Activated B cell treated with CpG ODN at 0.5 μM for 24 hours (primary cell): Measurements from ENCODE around the gene TTC7B. TPM values are rescaled to one million over a fixed set of nuclear protein-coding genes. Genes with fewer than 3 reads are reported as not detected.
"Not testable (repeated sequence)": the region's sequence is repeated elsewhere in the genome, so short reads cannot be mapped to it uniquely, and the experiment has no call there.

Source experiments
- ATAC-seq: fragments of 200-7000 bp; cut with Tn5 transposase; one replicate; pipeline ENCODE4 v1.10.0; 2021; ENCODE audit warnings: low read depth, mild to moderate bottlenecking, moderate library complexity
- CTCF ChIA-PET: fragments of 350-600 bp; sonication (Branson Sonifier 250); formaldehyde crosslinking; loops from one replicate; lab custom pipeline; 2021; ENCODE audit warnings: antibody characterized with exemption; lab: Charles Lee
- POLR2A ChIA-PET: fragments of 350-600 bp; sonication (Branson Sonifier 250); formaldehyde crosslinking; loops from one replicate; lab custom pipeline; 2021; ENCODE audit warnings: antibody characterized with exemption; lab: Charles Lee
- DNase-seq: peaks from one replicate; pipeline ENCODE4 v3.0.0; 2022
- H3K27ac Mint-ChIP-seq: one replicate; pipeline ENCODE4 v1.8.0; 2020; ENCODE audit warnings: mixed read lengths
- H3K27me3 Mint-ChIP-seq: one replicate; pipeline ENCODE4 v1.8.0; 2021; ENCODE audit warnings: mixed read lengths
- H3K36me3 Mint-ChIP-seq: one replicate; pipeline ENCODE4 v1.8.0; 2021; ENCODE audit warnings: low read depth, mixed read lengths
- H3K4me1 Mint-ChIP-seq: one replicate; pipeline ENCODE4 v1.8.0; 2021; ENCODE audit warnings: mixed read lengths
- H3K4me3 Mint-ChIP-seq: one replicate; pipeline ENCODE4 v1.8.0; 2020; ENCODE audit warnings: mild to moderate bottlenecking, mixed read lengths
- H3K9me3 Mint-ChIP-seq: one replicate; pipeline ENCODE4 v1.8.0; 2020; ENCODE audit warnings: mixed read lengths
- CTCF ChIP-seq: fragments of 200-600 bp; IDR thresholded peaks from one replicate; pipeline ENCODE4 v1.8.0; 2022; ENCODE audit warnings: antibody characterized with exemption, mild to moderate bottlenecking
- intact Hi-C: fragments of 100-400 bp; cut with micrococcal nuclease; formaldehyde crosslinking; loops from one replicate; pipeline ENCODE4 v1.15.1; 2024
- total RNA-seq: library from RNA; stranded (reverse); gene quantifications from 2 replicates; pipeline ENCODE4 v1.2.3, GENCODE V29; 2022

The TTC7B gene
- total RNA-seq: 1.9 and 2.5 TPM in 2 replicates

GRCh38 chr14:90815822-90816662 lies at the start of gene TTC7B:
TSS of gene TTC7B (minus strand) at chr14:90816430. CDS start at chr14:90816295, 135 bp downstream.
- peak; percentile 93 for ATAC-seq
- TF ChIP-seq CTCF: no peak
- CTCF ChIA-PET: interaction anchor here (0.8 to 1.6 kb wide), 2 partner anchors 11 to 118 kb away, joined by 4 to 5 read pairs; no protein-coding TSS in a partner anchor
- DNase-seq: peak; percentile 50
- POLR2A ChIA-PET: no interaction called here
- Mint-ChIP-seq H3K27ac (peak within 1 kb of the TSS; percentile 19), H3K27me3 (peaks cover 11% of the 10 kb centered on the region), H3K9me3 (no peaks in the 10 kb centered on the region), H3K36me3 (no peaks in the 10 kb centered on the region), H3K4me3 (peak within 1 kb of the TSS; percentile 69), H3K4me1 (no peaks in the 10 kb centered on the region)
- intact Hi-C loops: loop anchor here (1.0 to 2.0 kb wide), 2 partner anchors 57 to 417 kb away; no protein-coding TSS in a partner anchor

- Mint-ChIP-seq H3K4me1 (no peaks in the 10 kb centered on the region), H3K27me3 (no peaks in the 10 kb centered on the region), H3K36me3 (peaks cover 16% of the 10 kb centered on the region), H3K4me3 (no peak overlapping the region), H3K9me3 (no peaks in the 10 kb centered on the region), H3K27ac (no peak overlapping the region)
- ChIA-PET POLR2A (no interaction called here), CTCF (no interaction called here)
- intact Hi-C loops: no loop called here
- no peak for ATAC-seq
- no peak for TF ChIP-seq CTCF
- DNase-seq: no peak
Observed at GRCh38 chr14:90864741-90865140, 48.5 kb upstream of the TTC7B start.

GRCh38 chr14:90858511-90858910 lies 42.3 kb upstream of the TTC7B start:
- CTCF ChIA-PET: interaction anchor here (0.9 kb wide), 1 partner anchor 315 kb away, joined by 3 read pairs; no protein-coding TSS in a partner anchor
- no peak overlapping the region for H3K4me3 Mint-ChIP-seq
- no peak for ATAC-seq

GRCh38 chr14:90857866-90858265 lies 41.6 kb upstream of the TTC7B start:
- CTCF ChIA-PET: interaction anchor here (0.9 kb wide), 1 partner anchor 315 kb away, joined by 3 read pairs; no protein-coding TSS in a partner anchor

More at GRCh38 chr14:90858511-90858910, 42.3 kb upstream of the TTC7B start:
- no peak for DNase-seq
- Mint-ChIP-seq H3K27ac (no peak overlapping the region), H3K27me3 (no peaks in the 10 kb centered on the region), H3K36me3 (no peaks in the 10 kb centered on the region), H3K9me3 (no peaks in the 10 kb centered on the region), H3K4me1 (peaks cover 7% of the 10 kb centered on the region)
- no peak for TF ChIP-seq CTCF
- POLR2A ChIA-PET: no interaction called here
- intact Hi-C loops: no loop called here

GRCh38 chr14:90856115-90856514 lies 39.9 kb upstream of the TTC7B start:
- ATAC-seq: peak; percentile 77
- intact Hi-C loops, CTCF ChIA-PET, H3K4me1 Mint-ChIP-seq, H3K27ac Mint-ChIP-seq, H3K9me3 Mint-ChIP-seq, H3K36me3 Mint-ChIP-seq, DNase-seq, H3K27me3 Mint-ChIP-seq, H3K4me3 Mint-ChIP-seq: not testable (repeated sequence)
- POLR2A ChIA-PET: interaction anchor here (0.6 kb wide), 1 partner anchor 30 kb away, joined by 3 read pairs; no protein-coding TSS in a partner anchor

More at GRCh38 chr14:90857866-90858265, 41.6 kb upstream of the TTC7B start:
- no peaks in the 10 kb centered on the region for H3K9me3 Mint-ChIP-seq
- H3K4me1 Mint-ChIP-seq: peaks cover 7% of the 10 kb centered on the region
- no peak overlapping the region for H3K27ac Mint-ChIP-seq
- no peak for TF ChIP-seq CTCF
- H3K36me3 Mint-ChIP-seq: no peaks in the 10 kb centered on the region
- POLR2A ChIA-PET: no interaction called here
- ATAC-seq (no peak), DNase-seq (no peak)
- H3K27me3 Mint-ChIP-seq: no peaks in the 10 kb centered on the region
- intact Hi-C loops: no loop called here
- H3K4me3 Mint-ChIP-seq: no peak overlapping the region
